Keratinocyte (primary cell): ENCODE data around the gene COL25A1. TPM values are rescaled to one million over a fixed set of nuclear protein-coding genes. Genes with fewer than 3 reads are reported as not detected.

Experiments
- DNase-seq: peaks from one replicate; pipeline ENCODE4 v3.0.0-alpha.2; 2011; ENCODE audit warnings: low read depth, missing footprints, low spot score
- FAIRE-seq: peaks from 2 replicates; lab custom pipeline; 2011; peaks lifted over from hg19 to GRCh38; lab: Jason Lieb, UNC
- H2AFZ ChIP-seq: 2 replicates; pipeline ENCODE4 v1.6.0; 2012; ENCODE audit warnings: low read length, control low read depth, inconsistent platforms; ENCODE audit not compliant: control insufficient read depth
- H3K27ac ChIP-seq: 2 replicates; pipeline ENCODE4 v1.5.1; 2011; ENCODE audit warnings: low read length; ENCODE audit not compliant: control insufficient read depth, insufficient read depth
- H3K27me3 ChIP-seq: 3 replicates; pipeline ENCODE4 v1.6.0; 2011; ENCODE audit warnings: low read length; ENCODE audit not compliant: control insufficient read depth, insufficient read depth; ENCODE audit errors: extremely low read depth
- H3K36me3 ChIP-seq, 2 experiments: 2 replicates in 1 of 2; 3 replicates in 1 of 2; pipeline ENCODE4 v1.5.1; 2011; ENCODE audit warnings: low read length in 2 of 2, mild to moderate bottlenecking in 1 of 2; ENCODE audit not compliant: control insufficient read depth in 2 of 2, insufficient read depth in 2 of 2; ENCODE audit errors: extremely low read depth in 1 of 2
- H3K4me1 ChIP-seq: 3 replicates; pipeline ENCODE4 v1.5.1; 2011; ENCODE audit warnings: low read length; ENCODE audit not compliant: control insufficient read depth, insufficient read depth; ENCODE audit errors: extremely low read depth
- H3K4me2 ChIP-seq: 3 replicates; pipeline ENCODE4 v1.6.0; 2011; ENCODE audit warnings: low read depth, low read length; ENCODE audit not compliant: control insufficient read depth, insufficient read depth; ENCODE audit errors: extremely low read depth
- H3K4me3 ChIP-seq, 3 experiments: fragments of 200-600 bp in 1 of 3; sonication (generic) in 1 of 3; 2 replicates in 2 of 3; 3 replicates in 1 of 3; pipeline ENCODE4 v1.5.1; 2011 to 2016; ENCODE audit warnings: low read length in 3 of 3, mild to moderate bottlenecking in 3 of 3, control low read depth in 2 of 3, inconsistent platforms in 1 of 3, low read depth in 1 of 3, mixed read lengths in 1 of 3, mixed run types in 1 of 3, moderate library complexity in 1 of 3; ENCODE audit not compliant: control insufficient read depth in 2 of 3, insufficient read depth in 2 of 3; ENCODE audit errors: extremely low read depth in 1 of 3
- H3K79me2 ChIP-seq: 2 replicates; pipeline ENCODE4 v1.6.0; 2012; ENCODE audit warnings: low read length; ENCODE audit not compliant: control insufficient read depth, insufficient read depth
- H3K9ac ChIP-seq: 3 replicates; pipeline ENCODE4 v1.6.0; 2011; ENCODE audit warnings: low read length; ENCODE audit not compliant: control insufficient read depth, insufficient read depth; ENCODE audit errors: extremely low read depth
- H3K9me1 ChIP-seq: 3 replicates; pipeline ENCODE4 v1.6.0; 2011; ENCODE audit warnings: low read length; ENCODE audit not compliant: control insufficient read depth, insufficient read depth; ENCODE audit errors: extremely low read depth
- H3K9me3 ChIP-seq: 2 replicates; pipeline ENCODE4 v1.5.1; 2012; ENCODE audit warnings: low read depth, low read length; ENCODE audit not compliant: control insufficient read depth
- H4K20me1 ChIP-seq: 3 replicates; pipeline ENCODE4 v1.6.0; 2011; ENCODE audit warnings: low read length; ENCODE audit not compliant: control insufficient read depth, insufficient read depth; ENCODE audit errors: extremely low read depth
- EZH2 ChIP-seq: IDR thresholded peaks from one replicate; pipeline ENCODE4 v1.6.1; 2012; ENCODE audit warnings: inconsistent platforms, mild to moderate bottlenecking, low read length, moderate library complexity
- dilution Hi-C: fragments of 300-500 bp; cut with MboI; formaldehyde crosslinking; loops from one replicate; pipeline ENCODE4 v1.7.0; 2020; ENCODE audit warnings: low sequenced_read_pairs; ENCODE audit not compliant: extremely low pct_ligation_motif_present
- polyA plus RNA-seq, 5 experiments: library from polyadenylated mRNA; depleted of rRNA in 3 of 5; stranded (reverse) in 3 of 5; stranded (forward) in 1 of 5; unstranded in 1 of 5; fragments of >200 nt; gene quantifications; 1 replicate in 1 of 5; 2 replicates in 3 of 5; 3 replicates in 1 of 5; pipeline versions ENCODE4 v1.2.1 to v1.2.3, GENCODE V29; 2011 to 2012; ENCODE audit warnings: missing spikeins in 2 of 5, low read depth in 1 of 5, low replicate concordance in 1 of 5
- TF ChIP-seq, protein P1 (sequence below), 3 experiments: IDR thresholded peaks in 1 of 3; conservative IDR thresholded peaks in 1 of 3; optimal IDR thresholded peaks in 1 of 3; 2 replicates in 2 of 3; 3 replicates in 1 of 3; pipeline versions ENCODE3 to v1.5.1; 2011; ENCODE audit warnings: low read length in 3 of 3, mild to moderate bottlenecking in 3 of 3, moderate library complexity in 2 of 3, control low read depth in 1 of 3, inconsistent platforms in 1 of 3; ENCODE audit not compliant: insufficient read depth in 2 of 3; ENCODE audit errors: extremely low read depth in 1 of 3

COL25A1 gene
- polyA plus RNA-seq, 1 donor (not counting 4 experiments of a cell fraction or from before 2014, with no cell fraction given) = not detected

DNA sequence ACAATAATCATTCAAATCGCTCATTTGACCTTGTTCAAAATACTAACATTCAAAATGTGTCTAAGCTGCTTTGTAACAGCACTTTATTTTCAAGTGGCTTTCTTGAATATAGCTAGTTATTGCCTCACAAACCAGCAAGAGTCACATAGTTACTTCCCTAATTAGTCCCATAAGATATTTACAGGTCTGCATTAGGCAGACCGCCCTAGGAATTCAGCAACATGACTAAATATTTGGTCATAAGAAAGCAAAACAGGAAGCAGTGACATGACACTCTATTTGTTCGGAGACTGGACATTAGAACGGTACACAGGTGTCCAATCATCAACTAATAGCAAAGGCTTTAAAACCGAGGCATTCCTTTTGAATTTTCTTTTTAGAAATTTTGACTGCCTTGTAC lies 262.0 kb downstream of the COL25A1 start:
- Histone ChIP-seq H3K9me1 (no peaks in the 10 kb centered on the region), H3K79me2 (no peaks in the 10 kb centered on the region), H3K27me3 (no peaks in the 10 kb centered on the region), H4K20me1 (no peaks in the 10 kb centered on the region), H2AFZ (no peak overlapping the region), H3K27ac (no peak overlapping the region), H3K4me2 (no peak overlapping the region), H3K36me3 (no peaks in the 10 kb centered on the region), H3K4me1 (no peaks in the 10 kb centered on the region), H3K4me3 (no peak overlapping the region), H3K9me3 (no peaks in the 10 kb centered on the region), H3K9ac (no peak overlapping the region)
- dilution Hi-C loops = no loop called here
- FAIRE-seq (no peak), DNase-seq (no peak)
- TF ChIP-seq EZH2 = no peak
- TF ChIP-seq, protein P1, sequence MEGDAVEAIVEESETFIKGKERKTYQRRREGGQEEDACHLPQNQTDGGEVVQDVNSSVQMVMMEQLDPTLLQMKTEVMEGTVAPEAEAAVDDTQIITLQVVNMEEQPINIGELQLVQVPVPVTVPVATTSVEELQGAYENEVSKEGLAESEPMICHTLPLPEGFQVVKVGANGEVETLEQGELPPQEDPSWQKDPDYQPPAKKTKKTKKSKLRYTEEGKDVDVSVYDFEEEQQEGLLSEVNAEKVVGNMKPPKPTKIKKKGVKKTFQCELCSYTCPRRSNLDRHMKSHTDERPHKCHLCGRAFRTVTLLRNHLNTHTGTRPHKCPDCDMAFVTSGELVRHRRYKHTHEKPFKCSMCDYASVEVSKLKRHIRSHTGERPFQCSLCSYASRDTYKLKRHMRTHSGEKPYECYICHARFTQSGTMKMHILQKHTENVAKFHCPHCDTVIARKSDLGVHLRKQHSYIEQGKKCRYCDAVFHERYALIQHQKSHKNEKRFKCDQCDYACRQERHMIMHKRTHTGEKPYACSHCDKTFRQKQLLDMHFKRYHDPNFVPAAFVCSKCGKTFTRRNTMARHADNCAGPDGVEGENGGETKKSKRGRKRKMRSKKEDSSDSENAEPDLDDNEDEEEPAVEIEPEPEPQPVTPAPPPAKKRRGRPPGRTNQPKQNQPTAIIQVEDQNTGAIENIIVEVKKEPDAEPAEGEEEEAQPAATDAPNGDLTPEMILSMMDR (optimal IDR thresholded peaks at IDR 0.05 in 1 of 3, IDR thresholded peaks at IDR 0.05 in 1 of 3, conservative IDR thresholded peaks at IDR 0.05 in 1 of 3; ENCODE audit: extremely low read depth in 1 of 3, insufficient read depth in 2 of 3, low read length in 3 of 3) = no peak

DNA sequence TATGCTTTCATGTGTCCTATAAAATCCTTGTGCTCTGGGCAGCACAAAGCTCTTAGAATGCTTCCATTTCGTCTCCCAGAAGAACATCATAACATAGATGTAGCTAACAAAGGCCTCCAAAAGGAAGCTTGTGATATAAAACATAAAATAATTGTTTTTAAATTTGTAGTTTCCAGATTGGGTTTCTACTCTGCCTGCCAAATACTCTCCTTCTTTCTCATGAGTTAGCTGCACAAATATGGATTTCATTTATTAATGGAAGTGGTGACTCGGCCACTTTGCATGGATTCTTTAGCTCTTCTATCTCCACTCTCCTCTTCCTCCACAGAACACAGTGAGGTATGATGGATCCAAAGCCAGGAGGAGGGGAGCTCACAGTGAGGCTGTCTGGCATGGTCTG lies 265.4 kb downstream of the COL25A1 start:
- no peak overlapping the region for H2AFZ ChIP-seq
- H3K79me2 ChIP-seq = no peaks in the 10 kb centered on the region
- no peak overlapping the region for H3K4me3 ChIP-seq
- H3K9ac ChIP-seq = no peak overlapping the region
- dilution Hi-C loops = no loop called here
- H4K20me1 ChIP-seq = no peaks in the 10 kb centered on the region
- no peak overlapping the region for H3K27ac ChIP-seq
- H3K4me1 ChIP-seq = no peaks in the 10 kb centered on the region
- H3K9me3 ChIP-seq = no peaks in the 10 kb centered on the region
- DNase-seq (no peak), FAIRE-seq (no peak)
- TF ChIP-seq, protein P1 (optimal IDR thresholded peaks at IDR 0.05 in 1 of 3, IDR thresholded peaks at IDR 0.05 in 1 of 3, conservative IDR thresholded peaks at IDR 0.05 in 1 of 3; ENCODE audit: extremely low read depth in 1 of 3, insufficient read depth in 2 of 3, low read length in 3 of 3) = no peak
- no peak for TF ChIP-seq EZH2
- no peak overlapping the region for H3K4me2 ChIP-seq
- no peaks in the 10 kb centered on the region for H3K27me3 ChIP-seq
- no peaks in the 10 kb centered on the region for H3K36me3 ChIP-seq
- no peaks in the 10 kb centered on the region for H3K9me1 ChIP-seq
